ENCODE data around the gene SULT1E1. TPM values are rescaled to one million over a fixed set of nuclear protein-coding genes. Genes with fewer than 3 reads are reported as not detected.

SULT1E1 gene
- total and polyA plus RNA-seq, 8 donors = 0.62 to 52.1 (median 2.0) TPM; not detected in 2

- H3K27me3 ChIP-seq = no peaks in the 10 kb centered on the region
- no peaks in the 10 kb centered on the region for H3K9me3 ChIP-seq
- intact Hi-C loops (cut with DNase I; ENCODE audit: low total_unique reads) = no loop called here
- WGBS, 5 donors = 43 to 65% (median 46%) methylated on average over 10 of the region's 10 CpGs
- no peaks in the 10 kb centered on the region for H3K36me3 ChIP-seq
- peaks cover 10 to 33% (median 23%) of the 10 kb centered on the region in 4 donors for H3K4me1 ChIP-seq
- H3K4me3 ChIP-seq = no peak overlapping the region
- TF ChIP-seq POLR2AphosphoS5 (IDR thresholded peaks at IDR 0.05) (peak in 2 of 3 donors; percentile 77 to 88), EP300 (IDR thresholded peaks at IDR 0.05) (no peak)
- peak; percentile 58 to 88 for DNase-seq
- H3K27ac ChIP-seq = peak overlapping the region; percentile 46 to 74 (median 73)
These were observed 27.5 kb downstream of the SULT1E1 start for GRCh38 chr4:69832326-69833030.

GRCh38 chr4:69831646-69832325, 28.2 kb downstream of the SULT1E1 start:
- Histone ChIP-seq H3K9me3 (no peaks in the 10 kb centered on the region), H3K4me3 (no peak overlapping the region), H3K27me3 (no peaks in the 10 kb centered on the region), H3K36me3 (no peaks in the 10 kb centered on the region), H3K27ac (peak overlapping the region; percentile 46 to 74 (median 73)), H3K4me1 (peaks cover 10 to 33% (median 23%) of the 10 kb centered on the region in 4 donors)
- peak in 1 of 2 donors; percentile 25 for DNase-seq
- TF ChIP-seq EP300 (IDR thresholded peaks at IDR 0.05) (no peak), POLR2AphosphoS5 (IDR thresholded peaks at IDR 0.05) (no peak), POLR2A (IDR thresholded peaks at IDR 0.05) (no peak)
- TF ChIP-seq, protein P1, sequence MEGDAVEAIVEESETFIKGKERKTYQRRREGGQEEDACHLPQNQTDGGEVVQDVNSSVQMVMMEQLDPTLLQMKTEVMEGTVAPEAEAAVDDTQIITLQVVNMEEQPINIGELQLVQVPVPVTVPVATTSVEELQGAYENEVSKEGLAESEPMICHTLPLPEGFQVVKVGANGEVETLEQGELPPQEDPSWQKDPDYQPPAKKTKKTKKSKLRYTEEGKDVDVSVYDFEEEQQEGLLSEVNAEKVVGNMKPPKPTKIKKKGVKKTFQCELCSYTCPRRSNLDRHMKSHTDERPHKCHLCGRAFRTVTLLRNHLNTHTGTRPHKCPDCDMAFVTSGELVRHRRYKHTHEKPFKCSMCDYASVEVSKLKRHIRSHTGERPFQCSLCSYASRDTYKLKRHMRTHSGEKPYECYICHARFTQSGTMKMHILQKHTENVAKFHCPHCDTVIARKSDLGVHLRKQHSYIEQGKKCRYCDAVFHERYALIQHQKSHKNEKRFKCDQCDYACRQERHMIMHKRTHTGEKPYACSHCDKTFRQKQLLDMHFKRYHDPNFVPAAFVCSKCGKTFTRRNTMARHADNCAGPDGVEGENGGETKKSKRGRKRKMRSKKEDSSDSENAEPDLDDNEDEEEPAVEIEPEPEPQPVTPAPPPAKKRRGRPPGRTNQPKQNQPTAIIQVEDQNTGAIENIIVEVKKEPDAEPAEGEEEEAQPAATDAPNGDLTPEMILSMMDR (IDR thresholded peaks at IDR 0.05) = no peak
- intact Hi-C loops (cut with DNase I; ENCODE audit: low total_unique reads) = no loop called here
- WGBS, 5 donors = 75 to 81% (median 79%) methylated on average over 13 to 16 of the region's 16 CpGs

GRCh38 chr4:69831270-69831627, 28.7 kb downstream of the SULT1E1 start:
- no peak for TF ChIP-seq POLR2A (IDR thresholded peaks at IDR 0.05)
- TF ChIP-seq EP300 (IDR thresholded peaks at IDR 0.05) = no peak
- Histone ChIP-seq H3K27me3 (no peaks in the 10 kb centered on the region), H3K9me3 (no peaks in the 10 kb centered on the region), H3K36me3 (no peaks in the 10 kb centered on the region), H3K4me3 (no peak overlapping the region), H3K27ac (peak overlapping the region; percentile 46 to 74 (median 72)), H3K4me1 (peaks cover 10 to 33% (median 23%) of the 10 kb centered on the region in 4 donors)
- no peak for DNase-seq
- WGBS, 5 donors = 42 to 64% (median 55%) methylated on average over 5 of the region's 5 CpGs
- intact Hi-C loops (cut with DNase I; ENCODE audit: low total_unique reads) = no loop called here

GRCh38 chr4:69830560-69831269, 29.2 kb downstream of the SULT1E1 start:
- Histone ChIP-seq H3K4me1 (peaks cover 10 to 33% (median 23%) of the 10 kb centered on the region in 4 donors), H3K27me3 (no peaks in the 10 kb centered on the region), H3K9me3 (no peaks in the 10 kb centered on the region), H3K36me3 (no peaks in the 10 kb centered on the region), H3K27ac (peak overlapping the region; percentile 46 to 74 (median 72)), H3K4me3 (no peak overlapping the region)
- intact Hi-C loops (cut with DNase I; ENCODE audit: low total_unique reads) = no loop called here
- TF ChIP-seq, protein P1 (IDR thresholded peaks at IDR 0.05) = peak in 2 of 7 experiments; percentile 3 to 7
- TF ChIP-seq POLR2AphosphoS5 (IDR thresholded peaks at IDR 0.05) (peak in 1 of 3 donors; percentile 2), POLR2A (IDR thresholded peaks at IDR 0.05) (no peak), EP300 (IDR thresholded peaks at IDR 0.05) (no peak)
- WGBS, 5 donors = 33 to 44% (median 38%) methylated on average over 6 of the region's 6 CpGs
- peak; percentile 47 to 69 for DNase-seq

DNA sequence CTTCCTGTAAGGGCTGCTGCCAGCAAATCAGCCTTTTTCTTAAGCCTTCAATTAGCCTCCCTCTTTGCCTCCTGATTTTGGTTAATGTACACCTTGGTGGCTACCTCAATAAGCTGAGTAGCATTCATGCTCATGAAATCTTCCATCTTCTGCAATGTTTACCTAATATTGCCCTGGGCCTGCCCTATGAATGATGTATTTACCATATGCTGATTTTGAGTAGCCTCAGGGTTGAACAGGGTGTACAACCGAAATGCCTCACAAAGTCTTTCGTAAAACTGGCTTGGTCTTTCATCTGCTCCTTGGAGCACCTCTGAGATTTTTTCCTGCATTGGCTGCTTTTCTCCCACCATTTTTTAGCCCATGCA, 29.8 kb downstream of the SULT1E1 start:
- WGBS, 5 donors = 49 to 88% (median 71%) methylated on average over 2 of the region's 2 CpGs
- TF ChIP-seq EP300 (IDR thresholded peaks at IDR 0.05) (no peak), POLR2AphosphoS5 (IDR thresholded peaks at IDR 0.05) (no peak), POLR2A (IDR thresholded peaks at IDR 0.05) (no peak)
- TF ChIP-seq, protein P1 (IDR thresholded peaks at IDR 0.05) = no peak
- no peak overlapping the region for H3K4me3 ChIP-seq
- no peaks in the 10 kb centered on the region for H3K9me3 ChIP-seq
- peaks cover 10 to 33% (median 23%) of the 10 kb centered on the region in 4 donors for H3K4me1 ChIP-seq
- no peaks in the 10 kb centered on the region for H3K36me3 ChIP-seq
- peak overlapping the region in 3 of 5 donors; percentile 28 to 74 (median 69) for H3K27ac ChIP-seq
- H3K27me3 ChIP-seq = no peaks in the 10 kb centered on the region
- DNase-seq = no peak
- intact Hi-C loops (cut with DNase I; ENCODE audit: low total_unique reads) = no loop called here
